ENCODE data around the gene GNG7. TPM values are rescaled to one million over a fixed set of nuclear protein-coding genes. Genes with fewer than 3 reads are reported as not detected.
"Not testable (repeated sequence)": the region's sequence is repeated elsewhere in the genome, so short reads cannot be mapped to it uniquely, and the experiment has no call there.

The GNG7 gene
- total RNA-seq, 1 donor from 2014 or later = 5.1 TPM

DNA sequence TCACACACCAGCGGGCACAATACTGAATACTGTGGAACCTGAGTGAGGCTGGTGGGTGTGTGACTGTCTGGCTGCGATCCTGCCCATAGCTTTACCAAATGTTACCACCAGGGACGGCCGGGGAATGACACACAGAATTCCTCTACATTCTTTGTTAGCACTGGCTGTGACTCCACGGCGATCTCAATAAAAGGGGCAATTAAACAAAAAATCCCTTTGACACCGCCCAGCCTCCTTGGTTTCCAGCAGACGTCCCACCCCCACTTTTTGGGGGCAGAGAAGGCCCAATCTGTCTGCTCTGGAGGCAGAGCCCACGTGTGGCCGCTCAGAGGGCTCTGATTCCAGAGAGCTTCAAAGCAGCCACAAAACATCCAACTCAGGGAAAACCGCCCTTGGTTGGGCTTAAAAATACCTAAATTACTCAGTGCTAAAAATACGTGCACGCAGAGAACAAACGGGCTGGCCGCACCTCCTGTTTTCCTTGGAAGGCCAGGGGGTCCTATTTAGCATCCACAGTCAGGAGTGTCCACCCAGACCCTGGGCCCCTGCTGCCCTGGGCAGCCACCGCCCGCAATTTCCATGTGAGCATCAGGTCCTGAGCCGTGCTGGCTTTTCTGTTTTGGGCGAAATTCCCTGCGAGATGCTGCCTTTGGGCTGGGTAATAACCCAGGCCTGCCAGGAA, 178.7 kb downstream of the GNG7 start:
- no peak for DNase-seq (ENCODE audit: extremely low spot score, unreplicated experiment)
- Mint-ChIP-seq H3K27me3 (ENCODE audit: unreplicated experiment) (no peaks in the 10 kb centered on the region), H3K36me3 (ENCODE audit: unreplicated experiment) (no peaks in the 10 kb centered on the region), H3K4me3 (ENCODE audit: unreplicated experiment) (no peak overlapping the region), H3K4me1 (ENCODE audit: unreplicated experiment) (peaks cover 55% of the 10 kb centered on the region), H3K27ac (ENCODE audit: unreplicated experiment) (peak overlapping the region; percentile 94), H3K9me3 (ENCODE audit: unreplicated experiment) (no peaks in the 10 kb centered on the region)
- TF ChIP-seq, protein P1, sequence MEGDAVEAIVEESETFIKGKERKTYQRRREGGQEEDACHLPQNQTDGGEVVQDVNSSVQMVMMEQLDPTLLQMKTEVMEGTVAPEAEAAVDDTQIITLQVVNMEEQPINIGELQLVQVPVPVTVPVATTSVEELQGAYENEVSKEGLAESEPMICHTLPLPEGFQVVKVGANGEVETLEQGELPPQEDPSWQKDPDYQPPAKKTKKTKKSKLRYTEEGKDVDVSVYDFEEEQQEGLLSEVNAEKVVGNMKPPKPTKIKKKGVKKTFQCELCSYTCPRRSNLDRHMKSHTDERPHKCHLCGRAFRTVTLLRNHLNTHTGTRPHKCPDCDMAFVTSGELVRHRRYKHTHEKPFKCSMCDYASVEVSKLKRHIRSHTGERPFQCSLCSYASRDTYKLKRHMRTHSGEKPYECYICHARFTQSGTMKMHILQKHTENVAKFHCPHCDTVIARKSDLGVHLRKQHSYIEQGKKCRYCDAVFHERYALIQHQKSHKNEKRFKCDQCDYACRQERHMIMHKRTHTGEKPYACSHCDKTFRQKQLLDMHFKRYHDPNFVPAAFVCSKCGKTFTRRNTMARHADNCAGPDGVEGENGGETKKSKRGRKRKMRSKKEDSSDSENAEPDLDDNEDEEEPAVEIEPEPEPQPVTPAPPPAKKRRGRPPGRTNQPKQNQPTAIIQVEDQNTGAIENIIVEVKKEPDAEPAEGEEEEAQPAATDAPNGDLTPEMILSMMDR (IDR thresholded peaks at IDR 0.05) = peak; percentile 57

DNA sequence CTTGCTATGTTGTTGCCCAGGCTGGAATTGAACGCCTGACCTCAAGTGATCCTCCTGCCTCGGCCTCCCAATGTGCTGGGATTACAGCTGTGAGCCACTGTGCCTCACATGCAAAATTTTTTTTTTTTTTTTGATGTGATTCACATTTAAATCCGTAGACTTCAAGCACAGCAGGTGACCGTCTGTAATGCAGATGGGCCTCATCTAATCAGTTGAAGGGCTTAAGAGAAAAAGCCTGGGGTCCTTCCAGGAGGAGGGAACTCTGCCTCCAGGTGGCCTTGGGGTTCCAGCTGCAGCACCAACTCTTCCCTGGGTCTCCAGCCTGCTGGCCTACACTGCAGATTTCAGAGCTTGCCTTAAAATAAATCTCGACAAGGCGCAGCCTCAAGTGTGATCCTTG, 183.0 kb downstream of the GNG7 start:
- Mint-ChIP-seq H3K4me1 (ENCODE audit: unreplicated experiment) (peaks cover 41% of the 10 kb centered on the region), H3K36me3 (ENCODE audit: unreplicated experiment) (no peaks in the 10 kb centered on the region), H3K27me3 (ENCODE audit: unreplicated experiment) (no peaks in the 10 kb centered on the region), H3K4me3 (ENCODE audit: unreplicated experiment) (no peak overlapping the region), H3K27ac (ENCODE audit: unreplicated experiment) (no peak overlapping the region), H3K9me3 (ENCODE audit: unreplicated experiment) (no peaks in the 10 kb centered on the region)
- DNase-seq (ENCODE audit: extremely low spot score, unreplicated experiment) = no peak
- TF ChIP-seq, protein P1 (IDR thresholded peaks at IDR 0.05) = no peak

DNA sequence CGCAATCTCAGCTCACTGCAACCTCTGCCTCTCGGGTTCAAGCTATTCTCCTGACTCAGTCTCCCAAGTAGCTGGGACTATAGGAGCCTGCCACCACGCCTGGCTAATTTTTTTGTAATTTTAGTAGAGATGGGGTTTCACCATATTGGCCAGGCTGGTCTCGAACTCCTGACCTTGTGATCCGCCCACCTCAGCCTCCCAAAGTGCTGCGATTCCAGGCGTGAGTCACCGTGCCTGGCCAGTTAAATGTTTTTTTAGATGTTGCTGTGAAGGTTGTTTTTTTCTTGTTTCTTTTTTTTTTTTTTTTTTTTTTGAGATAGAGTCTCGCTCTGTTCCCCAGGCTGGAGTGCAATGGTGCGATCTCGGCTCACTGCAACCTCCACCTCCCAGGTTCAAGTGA, 183.6 kb downstream of the GNG7 start:
- not testable (repeated sequence) for H3K27ac Mint-ChIP-seq (ENCODE audit: unreplicated experiment); H3K36me3 Mint-ChIP-seq (ENCODE audit: unreplicated experiment); DNase-seq (ENCODE audit: extremely low spot score, unreplicated experiment); H3K27me3 Mint-ChIP-seq (ENCODE audit: unreplicated experiment); H3K4me3 Mint-ChIP-seq (ENCODE audit: unreplicated experiment); H3K9me3 Mint-ChIP-seq (ENCODE audit: unreplicated experiment)
- peaks cover 35% of the 10 kb centered on the region for H3K4me1 Mint-ChIP-seq (ENCODE audit: unreplicated experiment)

DNA sequence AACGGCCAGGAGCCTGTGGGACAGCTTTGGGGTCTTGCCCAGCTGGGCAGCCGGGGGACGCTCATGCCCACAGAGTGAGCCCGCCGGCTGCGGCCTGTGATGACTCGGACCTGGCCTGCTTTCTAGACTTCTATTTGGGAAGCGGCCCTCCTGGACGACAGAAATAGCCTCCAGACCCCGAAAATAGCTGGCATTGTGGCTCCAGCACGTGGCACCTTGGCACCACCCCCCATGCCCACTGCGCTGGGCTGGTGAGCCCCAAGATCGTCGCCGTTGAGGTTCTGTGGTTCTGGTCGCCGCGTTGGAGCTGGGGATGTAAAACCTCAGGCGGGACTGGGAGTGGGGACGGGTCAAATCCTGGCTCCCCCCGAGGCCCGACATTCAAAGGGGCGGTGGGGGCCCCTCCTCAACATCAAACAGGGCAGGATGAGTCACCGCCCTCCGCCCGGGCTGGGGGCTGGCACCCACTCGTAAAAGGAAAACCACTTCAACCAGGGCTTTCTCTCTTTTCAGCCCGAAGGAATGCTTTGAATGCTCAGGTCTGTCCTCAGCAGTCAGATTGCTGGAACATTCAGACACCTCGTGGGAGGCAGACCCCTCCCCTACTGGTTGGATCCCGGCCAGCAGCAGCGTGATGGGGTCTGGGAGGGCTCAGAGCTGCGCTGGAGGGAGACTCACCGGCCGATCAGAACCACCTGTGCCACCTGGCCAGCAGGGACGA, 184.5 kb downstream of the GNG7 start:
- H3K4me3 Mint-ChIP-seq (ENCODE audit: unreplicated experiment) = no peak overlapping the region
- peak overlapping the region; percentile 34 for H3K27ac Mint-ChIP-seq (ENCODE audit: unreplicated experiment)
- TF ChIP-seq, protein P1 (IDR thresholded peaks at IDR 0.05) = no peak
- DNase-seq (ENCODE audit: extremely low spot score, unreplicated experiment) = no peak
- no peaks in the 10 kb centered on the region for H3K36me3 Mint-ChIP-seq (ENCODE audit: unreplicated experiment)
- no peaks in the 10 kb centered on the region for H3K9me3 Mint-ChIP-seq (ENCODE audit: unreplicated experiment)
- no peaks in the 10 kb centered on the region for H3K27me3 Mint-ChIP-seq (ENCODE audit: unreplicated experiment)
- H3K4me1 Mint-ChIP-seq (ENCODE audit: unreplicated experiment) = peaks cover 29% of the 10 kb centered on the region

DNA sequence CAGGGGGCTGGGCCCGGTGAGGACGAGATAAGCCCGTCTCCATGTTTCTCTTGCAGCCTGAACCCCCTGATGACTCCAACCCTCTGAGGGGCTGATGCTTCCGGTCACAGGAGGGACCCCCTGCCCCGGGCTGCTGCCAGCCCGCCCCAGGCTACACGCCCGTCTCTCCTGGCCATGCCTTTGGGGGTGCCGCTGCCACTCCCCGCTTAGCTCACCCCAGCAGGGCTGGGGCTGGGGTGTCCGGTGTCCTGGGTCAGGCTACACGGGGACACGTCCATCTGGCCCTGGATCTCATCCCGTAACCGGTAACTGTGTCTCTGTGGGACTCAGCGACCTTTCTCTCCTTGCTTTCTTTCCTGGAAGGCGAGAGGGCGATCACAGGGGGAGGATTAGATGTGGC, 185.8 kb downstream of the GNG7 start:
- DNase-seq (ENCODE audit: extremely low spot score, unreplicated experiment) = no peak
- Mint-ChIP-seq H3K36me3 (ENCODE audit: unreplicated experiment) (no peaks in the 10 kb centered on the region), H3K27me3 (ENCODE audit: unreplicated experiment) (no peaks in the 10 kb centered on the region), H3K27ac (ENCODE audit: unreplicated experiment) (no peak overlapping the region), H3K4me3 (ENCODE audit: unreplicated experiment) (no peak overlapping the region), H3K9me3 (ENCODE audit: unreplicated experiment) (no peaks in the 10 kb centered on the region), H3K4me1 (ENCODE audit: unreplicated experiment) (peaks cover 19% of the 10 kb centered on the region)
- TF ChIP-seq, protein P1 (IDR thresholded peaks at IDR 0.05) = no peak
